ENCODE measurements around the gene RUNX1.

RUNX1 gene

GRCh38 chr21:34867785-34868184, 181.3 kb downstream of the RUNX1 start:
- no peak for DNase-seq (ENCODE audit: low read depth)
- TF ChIP-seq, protein P1, sequence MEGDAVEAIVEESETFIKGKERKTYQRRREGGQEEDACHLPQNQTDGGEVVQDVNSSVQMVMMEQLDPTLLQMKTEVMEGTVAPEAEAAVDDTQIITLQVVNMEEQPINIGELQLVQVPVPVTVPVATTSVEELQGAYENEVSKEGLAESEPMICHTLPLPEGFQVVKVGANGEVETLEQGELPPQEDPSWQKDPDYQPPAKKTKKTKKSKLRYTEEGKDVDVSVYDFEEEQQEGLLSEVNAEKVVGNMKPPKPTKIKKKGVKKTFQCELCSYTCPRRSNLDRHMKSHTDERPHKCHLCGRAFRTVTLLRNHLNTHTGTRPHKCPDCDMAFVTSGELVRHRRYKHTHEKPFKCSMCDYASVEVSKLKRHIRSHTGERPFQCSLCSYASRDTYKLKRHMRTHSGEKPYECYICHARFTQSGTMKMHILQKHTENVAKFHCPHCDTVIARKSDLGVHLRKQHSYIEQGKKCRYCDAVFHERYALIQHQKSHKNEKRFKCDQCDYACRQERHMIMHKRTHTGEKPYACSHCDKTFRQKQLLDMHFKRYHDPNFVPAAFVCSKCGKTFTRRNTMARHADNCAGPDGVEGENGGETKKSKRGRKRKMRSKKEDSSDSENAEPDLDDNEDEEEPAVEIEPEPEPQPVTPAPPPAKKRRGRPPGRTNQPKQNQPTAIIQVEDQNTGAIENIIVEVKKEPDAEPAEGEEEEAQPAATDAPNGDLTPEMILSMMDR (IDR thresholded peaks at IDR 0.05; ENCODE audit: low read length, missing control alignments), result no peak
- H3K4me3 ChIP-seq (replicated peaks; ENCODE audit: low read depth, low read length), result no peak overlapping the region

DNA sequence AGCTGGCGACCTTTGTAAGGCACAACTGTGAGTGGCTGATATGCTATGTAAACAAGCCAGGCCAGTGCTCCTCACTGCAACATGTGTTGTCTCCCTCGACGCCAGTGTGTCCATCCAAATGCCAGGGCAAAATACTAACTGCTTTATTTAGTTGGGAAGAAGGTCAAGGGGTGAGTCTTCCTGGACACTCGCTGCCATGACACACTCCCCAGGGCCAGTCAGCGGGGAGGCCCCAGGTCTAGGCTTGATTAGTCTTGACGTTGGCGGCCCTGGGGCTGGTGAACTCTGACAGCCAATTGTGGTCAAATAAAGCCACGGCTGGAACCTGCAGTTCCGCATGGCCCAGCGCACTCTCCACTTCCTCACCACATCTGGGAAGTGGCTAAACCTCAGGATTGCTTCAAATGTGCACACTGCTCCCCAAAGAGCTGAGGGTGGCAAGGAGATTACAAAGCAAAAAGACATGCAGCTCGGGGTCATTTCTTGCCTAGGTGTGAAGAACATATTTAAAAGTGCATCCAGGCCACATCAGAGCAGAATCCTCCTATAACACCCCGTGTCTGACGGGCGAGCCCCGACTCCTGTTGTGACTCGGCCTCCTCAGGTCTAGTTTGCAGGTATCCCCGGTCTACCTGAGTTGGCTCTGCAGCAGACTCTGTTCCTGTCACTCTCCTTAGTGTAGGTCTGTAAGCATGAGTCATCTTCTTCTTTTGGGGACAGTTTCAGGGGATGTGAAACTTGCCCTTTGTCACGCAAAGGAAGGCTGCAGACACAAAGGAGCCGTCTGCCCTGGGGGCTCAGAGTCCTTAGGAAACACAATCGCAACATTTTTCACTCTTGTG, 183.5 kb downstream of the RUNX1 start:
- TF ChIP-seq, protein P1 (IDR thresholded peaks at IDR 0.05; ENCODE audit: low read length, missing control alignments), result no peak
- DNase-seq (ENCODE audit: low read depth), result no peak
- no peak overlapping the region for H3K4me3 ChIP-seq (replicated peaks; ENCODE audit: low read depth, low read length)

DNA sequence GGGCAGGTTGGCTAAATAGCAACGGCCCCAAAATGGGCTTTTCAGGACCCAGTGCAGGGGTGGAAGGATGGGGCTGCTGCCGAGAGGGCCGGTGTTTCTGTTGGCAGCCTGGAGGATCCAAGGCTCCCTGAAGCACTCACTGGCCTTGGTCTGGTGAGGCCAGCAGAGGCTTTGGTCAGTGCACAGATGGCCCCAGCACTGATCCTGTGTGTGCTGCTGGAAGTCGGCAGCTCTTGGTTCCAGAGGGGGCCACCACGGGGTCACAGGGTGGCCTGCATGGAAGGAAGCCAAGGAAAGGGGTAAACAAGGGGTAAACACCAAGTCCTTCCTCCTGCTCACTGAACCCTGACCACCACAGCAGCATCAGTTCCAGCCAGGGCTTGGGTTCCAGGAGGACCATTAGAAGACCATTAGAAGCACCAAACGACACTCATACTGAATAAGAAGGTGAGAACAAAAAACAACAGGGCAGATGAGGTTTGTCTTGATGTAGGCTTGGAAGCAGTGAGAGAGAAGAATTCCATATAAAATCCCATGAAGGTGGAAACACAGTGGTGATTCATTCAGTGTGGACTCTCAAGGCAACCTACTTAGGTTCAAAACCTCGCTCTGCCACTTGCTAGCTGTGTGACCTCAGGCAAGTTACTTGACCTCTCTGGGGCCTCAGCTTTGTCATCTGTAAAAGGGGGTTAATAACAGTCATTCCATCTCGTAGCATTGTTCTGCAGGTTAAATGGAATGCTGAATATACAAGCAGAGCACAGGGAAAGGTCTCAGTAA, 184.5 kb downstream of the RUNX1 start:
- no peak overlapping the region for H3K4me3 ChIP-seq (replicated peaks; ENCODE audit: low read depth, low read length)
- TF ChIP-seq, protein P1 (IDR thresholded peaks at IDR 0.05; ENCODE audit: low read length, missing control alignments), result no peak
- DNase-seq (ENCODE audit: low read depth), result no peak

GRCh38 chr21:34862951-34863350, 186.2 kb downstream of the RUNX1 start:
- no peak for DNase-seq (ENCODE audit: low read depth)

GRCh38 chr21:34861258-34861657, 187.8 kb downstream of the RUNX1 start:
- no peak overlapping the region for H3K4me3 ChIP-seq (replicated peaks; ENCODE audit: low read depth, low read length)
- TF ChIP-seq, protein P1 (IDR thresholded peaks at IDR 0.05; ENCODE audit: low read length, missing control alignments), result no peak
- no peak for DNase-seq (ENCODE audit: low read depth)

More at GRCh38 chr21:34862951-34863350, 186.2 kb downstream of the RUNX1 start:
- H3K4me3 ChIP-seq (replicated peaks; ENCODE audit: low read depth, low read length), result no peak overlapping the region
- TF ChIP-seq, protein P1 (IDR thresholded peaks at IDR 0.05; ENCODE audit: low read length, missing control alignments), result no peak

- TF ChIP-seq, protein P1 (IDR thresholded peaks at IDR 0.05; ENCODE audit: low read length, missing control alignments), result no peak
- DNase-seq (ENCODE audit: low read depth), result no peak
- no peak overlapping the region for H3K4me3 ChIP-seq (replicated peaks; ENCODE audit: low read depth, low read length)
These were observed 189.0 kb downstream of the RUNX1 start for GRCh38 chr21:34859976-34860653.

Measured in fibroblast of pulmonary artery (primary cell).